Activated T-cell treated with anti-CD3 and anti-CD28 coated beads, Interleukin-2, amount 50 U/mL, for 1 hour (primary cell): Measurements from ENCODE around the gene TRABD2A.

Experiments
- DNase-seq: peaks from one replicate; pipeline ENCODE4 v3.0.0-alpha.2; 2020

Gene TRABD2A

GRCh38 chr2:84847326-84848050 lies 33.4 kb downstream of the TRABD2A start:
- DNase-seq: no peak

DNA sequence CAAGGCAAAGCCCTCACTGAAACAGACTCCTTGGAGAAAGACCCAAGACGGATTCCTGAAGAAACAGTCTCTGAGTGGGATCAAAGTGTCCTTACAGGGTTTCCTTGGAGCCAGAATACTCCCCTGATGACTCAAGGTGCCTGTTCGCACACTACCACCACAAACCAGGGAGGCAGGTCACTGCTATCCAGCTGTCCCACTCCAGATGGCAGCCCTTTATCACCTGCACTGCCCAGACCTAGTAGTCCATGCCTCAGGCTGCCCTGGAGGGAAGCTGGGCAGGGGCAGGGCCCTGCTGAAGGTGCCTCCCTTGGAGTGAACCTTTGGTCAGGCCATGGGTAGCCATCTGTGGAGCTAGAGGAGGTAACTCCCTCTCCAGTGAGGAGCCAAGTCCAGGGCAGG lies 34.1 kb downstream of the TRABD2A start:
- DNase-seq: no peak

DNA sequence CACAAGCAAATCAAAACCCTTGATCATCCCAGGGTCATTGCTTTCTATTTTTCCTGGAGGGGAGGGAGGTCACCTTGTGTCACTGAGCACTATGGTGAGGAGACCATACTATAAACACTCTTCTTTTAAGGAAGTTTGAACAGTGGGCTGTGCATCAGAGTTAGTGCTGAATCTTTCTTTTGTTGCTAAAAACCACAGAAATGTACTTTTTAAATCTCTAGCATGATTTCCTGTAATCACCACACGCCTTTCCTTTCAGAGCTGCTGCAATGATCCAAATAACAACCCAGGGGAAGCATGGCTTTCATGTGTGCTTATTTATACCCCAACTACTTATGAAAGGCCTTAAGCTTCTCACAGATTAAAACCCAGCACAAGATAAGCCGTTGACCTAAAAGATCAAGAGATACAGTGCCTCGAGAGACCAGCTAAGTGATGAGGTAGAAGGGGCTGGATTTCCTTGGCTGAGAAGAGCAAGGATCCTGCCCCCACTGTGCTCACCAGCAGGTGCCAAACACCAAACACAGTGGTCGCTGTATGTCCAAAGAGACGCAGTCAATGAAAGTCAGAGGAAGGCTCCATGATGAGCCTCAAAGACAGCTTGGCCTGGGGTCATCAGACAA lies 34.7 kb downstream of the TRABD2A start:
- DNase-seq: no peak

GRCh38 chr2:84844141-84844540 lies 36.7 kb downstream of the TRABD2A start:
- no peak for DNase-seq

- DNase-seq: no peak
Observed at GRCh38 chr2:84841577-84841976, 39.3 kb downstream of the TRABD2A start.

GRCh38 chr2:84840306-84840705 lies 40.6 kb downstream of the TRABD2A start:
- DNase-seq: no peak

- DNase-seq: no peak
Observed at GRCh38 chr2:84839851-84840250, 41.0 kb downstream of the TRABD2A start.

- no peak for DNase-seq
Observed at GRCh38 chr2:84838434-84839145, 42.3 kb downstream of the TRABD2A start.

GRCh38 chr2:84836215-84836614 lies 44.7 kb downstream of the TRABD2A start:
- no peak for DNase-seq

DNA sequence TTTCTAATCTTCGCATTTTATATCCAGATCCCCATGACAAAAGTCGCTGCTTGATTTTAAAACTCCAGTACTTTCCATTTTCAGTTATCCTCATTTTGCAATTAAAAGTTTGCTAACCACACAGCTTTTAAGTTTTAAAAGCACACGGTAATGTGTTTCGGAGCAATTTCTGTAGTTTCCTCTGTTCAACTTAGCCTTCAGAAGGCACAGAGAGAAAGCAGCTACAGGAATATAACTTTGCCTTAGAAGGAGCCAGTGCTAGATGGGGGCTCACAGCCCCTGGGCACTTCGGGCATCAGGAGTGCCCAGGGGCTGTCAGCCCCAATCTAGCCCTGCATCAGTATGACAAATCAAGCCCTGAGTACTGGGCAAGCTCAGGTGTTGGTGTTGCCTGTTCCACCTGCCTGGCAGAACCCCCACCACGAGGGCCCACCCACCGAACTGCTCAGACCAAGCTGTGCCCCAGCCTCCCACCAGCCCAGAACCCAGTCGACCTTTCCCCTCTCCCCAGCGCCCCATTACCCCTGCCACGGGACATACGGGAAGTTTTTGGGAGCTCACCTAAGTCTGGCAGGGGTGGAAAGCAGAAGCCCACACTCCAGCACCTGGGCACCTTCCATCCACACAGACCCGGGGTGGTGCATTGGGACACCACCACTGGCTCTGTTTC lies 47.3 kb downstream of the TRABD2A start:
- DNase-seq: no peak

DNA sequence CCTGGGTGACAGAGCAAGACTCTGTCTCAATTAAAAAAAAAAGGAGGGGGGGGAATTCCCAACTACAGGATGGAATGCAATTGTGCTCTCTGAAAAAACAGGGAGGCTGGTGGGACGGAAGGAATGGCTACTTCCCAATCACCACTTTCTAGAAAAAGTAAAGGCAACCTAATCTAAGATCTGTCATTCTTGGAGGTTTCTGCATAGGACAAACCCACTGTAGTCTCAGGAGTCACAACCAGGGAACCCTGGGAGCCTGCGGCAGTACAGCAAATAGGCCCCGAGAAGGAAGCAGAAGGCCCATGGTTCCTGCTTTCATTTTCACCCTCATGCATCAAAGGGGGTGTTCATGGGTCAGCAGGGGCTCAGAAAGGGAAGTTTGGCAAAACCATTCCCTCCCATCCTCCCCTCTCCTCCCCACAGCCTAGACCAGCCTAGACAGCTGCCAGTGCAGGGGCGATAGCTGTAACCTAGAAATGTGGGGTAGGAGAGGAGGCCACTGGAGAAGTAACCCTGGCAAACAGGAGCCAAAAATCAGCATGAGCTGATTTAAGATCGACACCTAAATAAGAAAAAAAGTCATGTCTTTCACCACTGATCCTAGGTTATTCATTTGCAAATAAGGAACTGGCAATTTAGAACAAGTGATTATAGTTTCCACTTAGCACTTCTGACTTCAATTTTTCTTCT lies 48.0 kb downstream of the TRABD2A start:
- no peak for DNase-seq

GRCh38 chr2:84830758-84831500 lies 50.0 kb downstream of the TRABD2A start:
- no peak for DNase-seq

- no peak for DNase-seq
Observed at GRCh38 chr2:84830095-84830494, 50.8 kb downstream of the TRABD2A start.

DNA sequence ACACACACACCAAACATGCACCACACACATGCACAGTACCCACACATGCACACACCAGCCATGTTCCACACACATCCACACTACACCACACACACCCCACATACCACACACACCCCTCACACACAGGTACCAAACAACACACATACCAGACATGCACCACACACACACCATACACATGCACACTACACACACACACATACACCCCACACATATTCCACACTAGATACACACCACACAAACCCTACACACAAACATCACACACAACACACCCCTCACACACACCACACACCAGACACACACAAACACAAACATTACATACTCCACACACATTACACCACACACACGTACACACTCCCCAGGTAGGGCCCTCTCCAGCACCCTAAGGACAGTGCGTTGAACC lies 51.2 kb downstream of the TRABD2A start:
- DNase-seq: no peak

DNA sequence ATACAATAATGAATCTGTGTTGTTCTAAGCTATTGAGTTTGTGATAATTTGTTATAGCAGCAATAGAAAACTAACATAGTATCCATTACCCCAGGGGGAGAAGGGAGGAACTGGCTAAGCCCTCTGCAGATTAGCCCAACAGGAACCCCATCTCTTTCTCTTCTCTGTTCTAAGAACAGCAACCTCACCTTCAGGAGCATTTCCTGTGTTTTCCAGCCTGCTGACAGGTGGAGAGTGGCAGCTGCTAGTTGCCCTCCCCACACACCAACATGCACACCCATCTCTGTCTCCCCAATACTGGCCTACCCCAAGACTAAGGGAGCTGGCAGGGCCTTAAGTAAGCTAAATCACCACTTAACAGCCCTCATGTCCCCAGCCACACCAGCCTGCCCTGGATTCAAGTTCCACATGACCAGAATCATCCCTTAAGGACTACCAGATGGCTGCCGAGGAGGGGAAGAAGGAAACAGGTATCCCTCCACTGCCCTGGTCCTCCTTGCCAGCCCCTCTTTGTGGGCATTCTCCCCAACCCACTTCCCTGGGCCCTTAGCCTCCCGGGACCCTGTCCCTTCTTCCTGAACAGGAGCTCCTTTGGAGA lies 52.8 kb downstream of the TRABD2A start:
- DNase-seq: no peak

- DNase-seq: no peak
Observed at GRCh38 chr2:84823788-84824187, 57.1 kb downstream of the TRABD2A start.

DNA sequence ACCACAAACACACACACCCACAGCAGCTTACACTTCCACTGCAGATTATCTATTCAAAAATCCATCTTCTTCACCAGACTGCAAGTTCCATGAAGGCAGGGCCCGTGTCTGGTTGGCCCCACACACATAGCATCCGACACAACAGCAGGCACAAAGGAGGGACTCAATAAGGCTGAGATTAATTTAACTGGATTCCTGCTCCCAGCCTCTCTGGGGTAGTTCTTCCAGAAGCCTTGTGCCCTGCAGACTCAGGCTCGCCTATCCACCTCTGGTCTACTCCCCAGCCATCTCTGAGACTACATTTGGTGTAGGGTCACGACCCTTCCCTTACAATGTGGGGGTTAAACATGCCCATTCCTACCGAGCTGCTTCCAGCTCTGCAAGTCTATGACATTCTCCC lies 57.7 kb downstream of the TRABD2A start:
- no peak for DNase-seq

- no peak for DNase-seq
Observed at GRCh38 chr2:84821806-84822205, 59.1 kb downstream of the TRABD2A start.

- no peak for DNase-seq
Observed at GRCh38 chr2:84817239-84817655, 63.6 kb downstream of the TRABD2A start.

DNA sequence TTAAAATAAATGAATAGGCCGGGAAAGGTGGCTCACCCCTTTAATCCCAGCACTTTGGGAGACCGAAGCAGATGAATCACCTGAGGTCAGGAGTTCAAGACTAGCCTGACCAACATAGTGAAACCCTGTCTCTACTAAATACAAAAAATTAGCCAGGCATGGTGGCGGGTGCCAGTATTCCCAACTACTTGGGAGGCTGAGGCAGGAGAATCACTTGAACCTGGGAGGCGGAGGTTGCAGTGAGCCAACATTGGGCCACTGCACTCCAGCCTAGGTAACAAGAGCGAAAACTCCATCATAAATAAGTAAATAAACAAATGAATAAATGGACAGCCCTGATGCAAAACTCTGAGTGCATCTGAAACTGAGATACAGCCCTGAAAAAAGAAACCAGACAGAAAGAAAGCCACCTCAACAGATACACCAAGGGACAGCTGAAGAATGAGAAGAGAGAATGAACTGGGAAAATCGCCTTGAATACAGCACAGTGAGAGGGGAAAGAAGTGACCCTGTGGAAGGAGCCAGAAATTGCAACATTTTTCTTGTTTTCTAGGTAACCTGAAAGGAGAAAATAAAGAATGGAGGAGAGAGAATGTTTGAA lies 64.4 kb downstream of the TRABD2A start:
- no peak for DNase-seq

DNA sequence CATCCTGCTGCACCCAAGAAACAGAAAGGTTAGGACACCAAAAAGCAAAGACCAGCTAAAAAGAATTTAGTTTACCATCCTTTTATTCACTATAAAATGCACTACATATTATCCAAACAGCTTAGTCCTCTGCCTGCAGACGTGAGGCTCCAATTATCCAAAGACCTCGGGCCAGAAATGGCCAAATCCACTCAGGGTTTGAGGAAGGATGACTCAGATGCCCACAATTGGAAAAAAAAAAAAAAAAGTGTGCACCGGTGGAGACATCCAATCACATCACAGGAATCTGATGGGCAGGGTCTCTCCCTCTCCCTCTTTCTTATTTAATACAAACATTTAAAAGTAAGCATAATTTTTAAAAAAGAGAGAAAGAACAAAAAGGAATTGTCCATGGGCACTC lies 65.7 kb downstream of the TRABD2A start:
- DNase-seq: no peak
